K562 (cell line): ENCODE measurements around the gene TRPM4. TPM values are rescaled to one million over a fixed set of nuclear protein-coding genes. Genes with fewer than 3 reads are reported as not detected.

ENCODE experiments used
- ATAC-seq: fragments of 200-7000 bp; cut with Tn5 transposase; 3 replicates; pipeline ENCODE4 v1.9.1; 2020; ENCODE audit warnings: moderate library complexity
- BruUV-seq: library from RNA; stranded (reverse); fragments of 400-500 nt; replicated peaks from 2 replicates; lab custom pipeline; 2021; lab: Mats Ljungman, UMichigan
- CTCF ChIA-PET: fragments of 300-600 bp; formaldehyde crosslinking; extraction: SDS; loops from one replicate; lab custom pipeline; 2021; ENCODE audit warnings: low intra/inter-chr PET ratio; lab: Yijun Ruan, JAX
- POLR2A ChIA-PET: fragments of 300-600, 350-650 bp; sonication (Branson Sonifier 250); formaldehyde crosslinking; extraction: SDS; loops from one replicate; lab custom pipeline; 2021; ENCODE audit warnings: antibody characterized with exemption, inconsistent platforms; lab: Yijun Ruan, JAX
- DNase-seq, 4 experiments: peaks; one replicate each; pipeline versions ENCODE4 v3.0.0 to v3.0.0-alpha.2; 2011 to 2018; ENCODE audit warnings: low spot score in 3 of 4, mixed read lengths in 3 of 4; ENCODE audit errors: extremely low read depth in 1 of 4
- FAIRE-seq: peaks from 2 replicates; lab custom pipeline; 2011; peaks lifted over from hg19 to GRCh38; lab: Jason Lieb, UNC
- H2AFZ ChIP-seq: 2 replicates; pipeline ENCODE4 v1.6.0; 2011; ENCODE audit warnings: low read depth, low read length, control low read depth, inconsistent platforms
- H3K27ac ChIP-seq: fragments of 200-600 bp; 3 replicates; pipeline ENCODE4 v1.8.0; 2011; ENCODE audit warnings: low read depth, mild to moderate bottlenecking, control low read depth, inconsistent platforms, low read length, moderate library complexity, mixed read lengths; ENCODE audit errors: extremely low read depth
- H3K27me3 ChIP-seq, 2 experiments: fragments of 300-600 bp in 1 of 2; 2 replicates in 1 of 2; 3 replicates in 1 of 2; pipeline versions ENCODE4 v1.6.0 to v1.8.0; 2011; ENCODE audit warnings: inconsistent platforms in 2 of 2, low read length in 2 of 2, mild to moderate bottlenecking in 1 of 2, mixed read lengths in 1 of 2, moderate library complexity in 1 of 2; ENCODE audit not compliant: control insufficient read depth in 2 of 2, insufficient read depth in 2 of 2
- H3K36me3 ChIP-seq: fragments of 300-600 bp; 3 replicates; pipeline ENCODE4 v1.8.0; 2011; ENCODE audit warnings: mild to moderate bottlenecking, low read length, inconsistent platforms; ENCODE audit not compliant: control insufficient read depth, insufficient read depth
- H3K4me1 ChIP-seq, 2 experiments: fragments of 200-600 bp in 1 of 2; replicated peaks in 1 of 2; 2 replicates in 1 of 2; 3 replicates in 1 of 2; pipeline versions ENCODE4 v1.5.1 to v1.8.0; 2011; ENCODE audit warnings: inconsistent platforms in 2 of 2, low read length in 2 of 2, mild to moderate bottlenecking in 1 of 2, mixed read lengths in 1 of 2, moderate library complexity in 1 of 2; ENCODE audit not compliant: control insufficient read depth in 2 of 2, insufficient read depth in 2 of 2
- H3K4me2 ChIP-seq: 2 replicates; pipeline ENCODE4 v1.6.1; 2011; ENCODE audit warnings: low read length, control low read depth, inconsistent platforms, mixed read lengths; ENCODE audit not compliant: insufficient read depth
- H3K4me3 ChIP-seq: fragments of 200-600 bp; sonication (generic), shearing (Covaris generic); 2 replicates; pipeline ENCODE4 v1.5.1; 2016; ENCODE audit warnings: control low read depth, inconsistent platforms
- H3K79me2 ChIP-seq: fragments of 200-600 bp; 3 replicates; pipeline ENCODE4 v1.8.0; 2011; ENCODE audit warnings: low read length, inconsistent platforms; ENCODE audit not compliant: control insufficient read depth, insufficient read depth
- H3K9ac ChIP-seq, 2 experiments: 2 replicates each; pipeline versions ENCODE4 v1.6.0 to v1.6.1; 2011; ENCODE audit warnings: low read depth in 2 of 2, low read length in 2 of 2, control low read depth in 1 of 2, inconsistent platforms in 1 of 2, mild to moderate bottlenecking in 1 of 2, mixed read lengths in 1 of 2; ENCODE audit not compliant: insufficient read depth in 1 of 2
- H3K9me1 ChIP-seq: one replicate; pipeline ENCODE4 v1.6.0; 2011; ENCODE audit warnings: inconsistent platforms, mild to moderate bottlenecking, low read length, moderate library complexity; ENCODE audit not compliant: control insufficient read depth, insufficient read depth
- H3K9me3 ChIP-seq: replicated peaks from 2 replicates; pipeline ENCODE4 v1.5.1; 2011; ENCODE audit warnings: low read depth, low read length, inconsistent platforms; ENCODE audit not compliant: control insufficient read depth, insufficient read depth
- H4K20me1 ChIP-seq: replicated peaks from 2 replicates; pipeline ENCODE4 v1.6.1; 2011; ENCODE audit warnings: low read length, inconsistent platforms, mixed read lengths; ENCODE audit not compliant: control insufficient read depth, insufficient read depth
- CREM ChIP-seq: IDR thresholded peaks from 2 replicates; pipeline ENCODE4 v1.6.1; 2014; ENCODE audit warnings: antibody characterized with exemption, low read depth
- CUX1 ChIP-seq: fragments of 200-800 bp; sonication (Bioruptor generic); IDR thresholded peaks from 2 replicates; pipeline ENCODE4 v1.6.1; 2016; ENCODE audit warnings: missing genetic modification characterization, missing compliant biosample characterization
- HDAC3 ChIP-seq: fragments of 450-650 bp; IDR thresholded peaks from 2 replicates; pipeline ENCODE4 v1.6.1; 2018; ENCODE audit warnings: borderline replicate concordance, mild to moderate bottlenecking, moderate library complexity; ENCODE audit not compliant: partially characterized antibody
- KLF16 ChIP-seq: IDR thresholded peaks from 2 replicates; pipeline ENCODE4 v1.6.1; 2016; ENCODE audit warnings: antibody characterized with exemption
- MEF2D ChIP-seq: conservative IDR thresholded peaks from 2 replicates; pipeline ENCODE4 v1.6.1; 2016; ENCODE audit warnings: low read depth, missing genetic modification characterization, missing compliant biosample characterization
- MYNN ChIP-seq, 2 experiments: sonication (generic); formaldehyde crosslinking in 1 of 2; IDR thresholded peaks; 2 replicates each; pipeline versions ENCODE4 v1.5.0 to v1.6.1; 2016 to 2020; ENCODE audit warnings: antibody characterized with exemption in 1 of 2, missing genetic modification reagents in 1 of 2
- NR2C2 ChIP-seq, 2 experiments: fragments of 200-800 bp in 1 of 2; sonication (Bioruptor generic) in 1 of 2; sonication (generic) in 1 of 2; formaldehyde crosslinking in 1 of 2; IDR thresholded peaks; 2 replicates each; pipeline versions ENCODE4 v1.6.1 to v1.8.0; 2016 to 2022; ENCODE audit warnings: mild to moderate bottlenecking in 1 of 2, missing compliant biosample characterization in 1 of 2, missing genetic modification characterization in 1 of 2, missing genetic modification reagents in 1 of 2
- SIRT6 ChIP-seq: IDR thresholded peaks from one replicate; pipeline ENCODE4 v1.6.1; 2012; ENCODE audit warnings: low read depth, mild to moderate bottlenecking, control low read depth, inconsistent platforms, low read length, moderate library complexity
- SMAD4 ChIP-seq: fragments of 250-450 bp; sonication (Bioruptor Pico); conservative IDR thresholded peaks from 2 replicates; pipeline ENCODE4 v1.8.0; 2021; ENCODE audit warnings: inconsistent platforms, mild to moderate bottlenecking, moderate library complexity
- SOX6 ChIP-seq: fragments of 450-650 bp; IDR thresholded peaks from 2 replicates; pipeline ENCODE4 v1.6.1; 2014; ENCODE audit warnings: mild to moderate bottlenecking
- TOE1 ChIP-seq, 2 experiments: fragments of 450-650 bp in 1 of 2; sonication (generic) in 1 of 2; formaldehyde crosslinking in 1 of 2; IDR thresholded peaks; 2 replicates each; pipeline versions ENCODE4 v1.7.1 to v1.8.0; 2016 to 2022; ENCODE audit warnings: borderline replicate concordance in 2 of 2, mild to moderate bottlenecking in 2 of 2, antibody characterized with exemption in 1 of 2, inconsistent platforms in 1 of 2, low read depth in 1 of 2, missing genetic modification reagents in 1 of 2, moderate library complexity in 1 of 2
- WGBS: fragments of 100-300 bp; shearing (Covaris generic); methylation state at CpG from one replicate; pipeline ENCODE4 v1.1.6; 2016; ENCODE audit warnings: low coverage, mixed read lengths; ENCODE audit not compliant: insufficient coverage; ENCODE audit errors: missing lambda C conversion rate; 5-methylcytosine and 5-hydroxymethylcytosine counted together
- in situ Hi-C: fragments of 300-500 bp; cut with MboI; formaldehyde crosslinking; loops from 4 replicates; pipeline ENCODE4 v1.15.0; 2018; ENCODE audit warnings: inconsistent platforms, mixed read lengths
- intact Hi-C: fragments of 100-400 bp; cut with micrococcal nuclease; formaldehyde crosslinking; loops from 2 replicates; pipeline ENCODE4 v1.14.2; 2022
- polyA plus RNA-seq, 8 experiments: library from polyadenylated mRNA; depleted of rRNA in 4 of 8; stranded (reverse) in 5 of 8; unstranded in 3 of 8; fragments of >200 nt; fragmentation: Nextera tagmentation in 2 of 8; fragmentation: Illumina TruSeq in 1 of 8; extraction: Ambion mirVana in 2 of 8; extraction: Trizol in 1 of 8; gene quantifications; 2 replicates each; pipeline versions ENCODE4 v1.2.1 to v1.2.3, GENCODE V29; 2011 to 2014; ENCODE audit warnings: inconsistent platforms in 1 of 8, missing spikeins in 1 of 8
- total RNA-seq, 7 experiments: library from RNA; depleted of rRNA in 6 of 7; stranded (reverse); fragments of >200 nt in 6 of 7; fragmentation: Illumina TruSeq in 2 of 7; extraction: Trizol in 2 of 7; gene quantifications; 2 replicates each; pipeline versions ENCODE4 v1.2.1 to v1.2.3, GENCODE V29; 2011 to 2021; ENCODE audit warnings: low replicate concordance in 1 of 7
- TF ChIP-seq, protein P1 (sequence below): sonication (generic); formaldehyde crosslinking; IDR thresholded peaks from 2 replicates; pipeline ENCODE4 v1.8.1; 2023; ENCODE audit warnings: mild to moderate bottlenecking, missing genetic modification reagents

TRPM4 gene
- total and polyA plus RNA-seq, 9 of the 15 experiments (the other 6 are each of a cell fraction or from before 2014, with no cell fraction given): 6.5 to 45.4 (median 15.2) TPM

DNA sequence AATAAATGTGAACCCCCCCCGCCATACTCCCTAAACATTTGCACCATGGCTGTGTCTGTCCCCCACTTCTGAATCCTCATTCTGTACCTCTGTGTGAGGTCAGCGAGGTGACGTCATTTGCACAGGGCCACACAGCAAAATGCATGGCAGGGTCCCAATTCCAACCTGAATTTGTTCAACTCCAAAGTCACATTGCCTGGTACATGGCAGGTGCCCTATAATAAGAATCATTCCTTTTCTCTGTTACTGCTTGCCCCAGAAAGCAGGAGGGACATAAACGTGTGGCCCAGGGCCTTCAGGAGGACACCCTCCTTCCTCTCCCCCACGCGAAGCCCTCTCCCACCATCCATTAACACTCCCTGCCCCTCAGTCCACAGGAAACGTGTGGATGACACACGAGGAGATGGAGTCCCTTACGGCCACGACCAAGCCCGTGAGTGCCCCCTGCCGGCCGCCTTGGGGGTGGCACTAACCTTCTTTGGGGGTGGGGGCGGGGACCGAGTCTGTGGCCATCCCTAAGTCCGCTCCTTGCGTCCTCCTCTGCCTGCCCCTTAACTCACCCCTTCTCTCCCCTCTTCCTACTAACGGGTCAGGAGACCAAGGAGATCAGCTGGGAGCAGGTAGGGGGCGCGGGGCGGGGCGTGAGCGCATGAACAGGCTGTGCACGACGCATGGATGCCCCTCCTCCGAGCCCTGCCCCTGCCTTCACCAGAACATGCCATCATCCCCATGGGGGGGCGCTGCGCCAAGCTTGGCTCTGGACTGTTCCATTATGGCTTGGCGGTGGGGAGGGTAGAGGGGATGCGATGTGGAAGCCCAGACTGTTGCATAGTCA is 11.8 kb upstream of the TRPM4 start:
- no TSS peak for BruUV-seq
- H2AFZ ChIP-seq: peak overlapping the region; percentile 86
- POLR2A ChIA-PET: interaction anchor here (0.6 to 1.7 kb wide), 7 partner anchors 9 to 522 kb away, joined by 3 to 7 read pairs (median 3); partner anchors contain the start of gene HRC
- no peaks in the 10 kb centered on the region for H3K27me3 ChIP-seq
- peaks cover 24% of the 10 kb centered on the region; the same call in 2 of the 3 replicates for H3K79me2 ChIP-seq
- no peaks in the 10 kb centered on the region for H3K36me3 ChIP-seq
- WGBS: 7% methylated on average over 20 of the region's 30 CpGs
- peak; percentile 77 to 92 (median 83) for DNase-seq
- no peaks in the 10 kb centered on the region for H4K20me1 ChIP-seq
- peak; percentile 51 for ATAC-seq
- peaks cover 23 to 65% of the 10 kb centered on the region in 2 experiments; a peak in 4 of 5 replicates for H3K4me1 ChIP-seq
- intact Hi-C loops: loop anchor here (1.0 kb wide), 1 partner anchor 48 kb away; no protein-coding TSS in a partner anchor
- CTCF ChIA-PET: interaction anchor here (0.6 to 1.3 kb wide), 5 partner anchors 47 to 79 kb away, joined by 3 to 13 read pairs (median 3); no protein-coding TSS in a partner anchor
- H3K4me3 ChIP-seq: peak overlapping the region; percentile 38
- FAIRE-seq: peak; percentile 89
- H3K9ac ChIP-seq: peak overlapping the region; percentile 10 to 66; a peak in 2 of 4 replicates
- H3K9me3 ChIP-seq: no peaks in the 10 kb centered on the region
- in situ Hi-C loops: no loop called here
- H3K4me2 ChIP-seq: peak overlapping the region; percentile 72
- no peaks in the 10 kb centered on the region for H3K9me1 ChIP-seq
- peak overlapping the region; percentile 57 for H3K27ac ChIP-seq
- peak; percentile 59 for TF ChIP-seq CREM
- no peak for TF ChIP-seq HDAC3
- TF ChIP-seq NR2C2 (CRISPR knock-in tag; IDR thresholded peaks at IDR 0.05): 0 out of 2 replicates have a peak, but pooled peaks have one; percentile 45
- TF ChIP-seq NR2C2 (tag; IDR thresholded peaks at IDR 0.05): no peak
- TF ChIP-seq, protein P1, sequence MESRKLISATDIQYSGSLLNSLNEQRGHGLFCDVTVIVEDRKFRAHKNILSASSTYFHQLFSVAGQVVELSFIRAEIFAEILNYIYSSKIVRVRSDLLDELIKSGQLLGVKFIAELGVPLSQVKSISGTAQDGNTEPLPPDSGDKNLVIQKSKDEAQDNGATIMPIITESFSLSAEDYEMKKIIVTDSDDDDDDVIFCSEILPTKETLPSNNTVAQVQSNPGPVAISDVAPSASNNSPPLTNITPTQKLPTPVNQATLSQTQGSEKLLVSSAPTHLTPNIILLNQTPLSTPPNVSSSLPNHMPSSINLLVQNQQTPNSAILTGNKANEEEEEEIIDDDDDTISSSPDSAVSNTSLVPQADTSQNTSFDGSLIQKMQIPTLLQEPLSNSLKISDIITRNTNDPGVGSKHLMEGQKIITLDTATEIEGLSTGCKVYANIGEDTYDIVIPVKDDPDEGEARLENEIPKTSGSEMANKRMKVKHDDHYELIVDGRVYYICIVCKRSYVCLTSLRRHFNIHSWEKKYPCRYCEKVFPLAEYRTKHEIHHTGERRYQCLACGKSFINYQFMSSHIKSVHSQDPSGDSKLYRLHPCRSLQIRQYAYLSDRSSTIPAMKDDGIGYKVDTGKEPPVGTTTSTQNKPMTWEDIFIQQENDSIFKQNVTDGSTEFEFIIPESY (CRISPR knock-in tag): peak; percentile 68; the same call in 1 of the 2 replicates
- TF ChIP-seq MEF2D (tag): 0 out of 2 replicates have a peak, but pooled peaks have one; percentile 16
- TF ChIP-seq TOE1 (IDR thresholded peaks at IDR 0.05; ENCODE audit: borderline replicate concordance): peak; percentile 78
- 0 out of 2 replicates have a peak, but pooled peaks have one; percentile 33 for TF ChIP-seq TOE1 (CRISPR knock-in tag; IDR thresholded peaks at IDR 0.05; ENCODE audit: borderline replicate concordance, low read depth)
- no peak for TF ChIP-seq SIRT6
- no peak for TF ChIP-seq SMAD4 (CRISPR knock-in tag)
- TF ChIP-seq SOX6: no peak
- TF ChIP-seq CUX1 (CRISPR knock-in tag): no peak
- TF ChIP-seq MYNN (IDR thresholded peaks at IDR 0.05): no peak
- TF ChIP-seq MYNN (CRISPR knock-in tag; IDR thresholded peaks at IDR 0.05): no peak
- peak; percentile 68 for TF ChIP-seq KLF16
